DND-41 (cell line): Measurements from ENCODE around the gene PIK3IP1.
"Not testable (repeated sequence)": the region's sequence is repeated elsewhere in the genome, so short reads cannot be mapped to it uniquely, and the experiment has no call there.

ENCODE experiments used
- ATAC-seq: fragments of 200-7000 bp; cut with Tn5 transposase; 3 replicates; pipeline ENCODE4 v1.9.1; 2021; ENCODE audit warnings: low read depth; ENCODE audit not compliant: insufficient read depth
- DNase-seq: peaks from one replicate; pipeline ENCODE4 v3.0.0-alpha.2; 2020
- H2AFZ ChIP-seq: 2 replicates; pipeline ENCODE4 v1.6.0; 2012; ENCODE audit warnings: low read depth, low read length
- H3K27ac ChIP-seq: 2 replicates; pipeline ENCODE4 v1.5.1; 2012; ENCODE audit warnings: low read length, inconsistent platforms
- H3K27me3 ChIP-seq: fragments of 200-600 bp; sonication (generic); 2 replicates; pipeline ENCODE4 v1.6.0; 2012; ENCODE audit warnings: low read length, mild to moderate bottlenecking, inconsistent platforms; ENCODE audit not compliant: insufficient read depth, poor library complexity
- H3K36me3 ChIP-seq: 2 replicates; pipeline ENCODE4 v1.5.1; 2012; ENCODE audit warnings: low read length, inconsistent platforms; ENCODE audit not compliant: insufficient read depth
- H3K4me1 ChIP-seq: 2 replicates; pipeline ENCODE4 v1.5.1; 2012; ENCODE audit warnings: mild to moderate bottlenecking, low read length; ENCODE audit not compliant: insufficient read depth
- H3K4me2 ChIP-seq: 2 replicates; pipeline ENCODE4 v1.6.0; 2012; ENCODE audit warnings: mild to moderate bottlenecking, moderate library complexity, low read length, inconsistent platforms; ENCODE audit not compliant: insufficient read depth
- H3K4me3 ChIP-seq, 2 experiments: fragments of 200-600 bp in 1 of 2; shearing (Covaris generic) in 1 of 2; 2 replicates each; pipeline ENCODE4 v1.5.1; 2012 to 2016; ENCODE audit warnings: inconsistent platforms in 2 of 2, low read length in 2 of 2, mild to moderate bottlenecking in 2 of 2, low read depth in 1 of 2, moderate library complexity in 1 of 2
- H3K79me2 ChIP-seq: 2 replicates; pipeline ENCODE4 v1.6.0; 2012; ENCODE audit warnings: low read length, inconsistent platforms; ENCODE audit not compliant: insufficient read depth
- H3K9ac ChIP-seq: 2 replicates; pipeline ENCODE4 v1.6.0; 2012; ENCODE audit warnings: low read depth, mild to moderate bottlenecking, inconsistent platforms, low read length, moderate library complexity
- H3K9me3 ChIP-seq: 2 replicates; pipeline ENCODE4 v1.5.1; 2012; ENCODE audit warnings: low read length, moderate library complexity, mild to moderate bottlenecking, inconsistent platforms; ENCODE audit not compliant: insufficient read depth, severe bottlenecking
- H4K20me1 ChIP-seq: 2 replicates; pipeline ENCODE4 v1.6.0; 2012; ENCODE audit warnings: low read length; ENCODE audit not compliant: insufficient read depth
- CTCF ChIP-seq: IDR thresholded peaks from 2 replicates; pipeline ENCODE4 v1.5.1; 2012; ENCODE audit warnings: borderline replicate concordance, low read length, moderate library complexity, mild to moderate bottlenecking; ENCODE audit not compliant: poor library complexity, severe bottlenecking; ENCODE audit errors: extremely low read depth
- EZH2 ChIP-seq: IDR thresholded peaks from 3 replicates; pipeline ENCODE4 v1.6.1; 2012; ENCODE audit warnings: borderline replicate concordance, low read depth, mild to moderate bottlenecking, moderate library complexity, low read length, inconsistent platforms; ENCODE audit not compliant: severe bottlenecking

PIK3IP1 gene

GRCh38 chr22:31321421-31321820 lies 29.1 kb upstream of the PIK3IP1 start:
- Histone ChIP-seq H3K9ac (no peak overlapping the region), H3K4me1 (no peaks in the 10 kb centered on the region), H3K9me3 (no peaks in the 10 kb centered on the region), H3K36me3 (peaks cover 30% of the 10 kb centered on the region), H3K4me2 (no peak overlapping the region), H2AFZ (no peak overlapping the region), H3K27ac (no peak overlapping the region), H3K4me3 (no peak overlapping the region), H4K20me1 (peaks cover 4% of the 10 kb centered on the region; the same call in 1 of the 2 replicates), H3K27me3 (no peaks in the 10 kb centered on the region), H3K79me2 (no peaks in the 10 kb centered on the region)
- TF ChIP-seq EZH2 = no peak
- TF ChIP-seq CTCF = no peak
- ATAC-seq (no peak), DNase-seq (no peak)

GRCh38 chr22:31314220-31314619 lies 21.9 kb upstream of the PIK3IP1 start:
- not testable (repeated sequence) for H3K9me3 ChIP-seq, ATAC-seq

GRCh38 chr22:31313366-31314147 lies 21.3 kb upstream of the PIK3IP1 start:
- Histone ChIP-seq H3K9ac (no peak overlapping the region), H3K36me3 (no peaks in the 10 kb centered on the region), H3K27me3 (no peaks in the 10 kb centered on the region), H3K9me3 (no peaks in the 10 kb centered on the region), H3K4me2 (no peak overlapping the region), H2AFZ (peak overlapping the region; percentile 43), H3K4me3 (no peak overlapping the region), H3K27ac (no peak overlapping the region), H3K79me2 (no peaks in the 10 kb centered on the region), H3K4me1 (no peaks in the 10 kb centered on the region), H4K20me1 (no peaks in the 10 kb centered on the region)
- ATAC-seq = peak; percentile 79
- TF ChIP-seq CTCF (peak; percentile 89), EZH2 (no peak)
- DNase-seq = peak; percentile 63

More at GRCh38 chr22:31314220-31314619, 21.9 kb upstream of the PIK3IP1 start:
- not testable (repeated sequence) for H4K20me1 ChIP-seq, DNase-seq, H3K4me2 ChIP-seq, H2AFZ ChIP-seq, H3K79me2 ChIP-seq, H3K27me3 ChIP-seq, H3K4me1 ChIP-seq, H3K4me3 ChIP-seq, H3K9ac ChIP-seq, H3K27ac ChIP-seq, H3K36me3 ChIP-seq

- no peaks in the 10 kb centered on the region for H3K9me3 ChIP-seq
- H3K27ac ChIP-seq = no peak overlapping the region
- H3K4me1 ChIP-seq = no peaks in the 10 kb centered on the region
- H3K9ac ChIP-seq = no peak overlapping the region
- DNase-seq = no peak
- no peaks in the 10 kb centered on the region for H4K20me1 ChIP-seq
- H3K36me3 ChIP-seq = no peaks in the 10 kb centered on the region
- no peak overlapping the region for H3K4me2 ChIP-seq
- TF ChIP-seq CTCF (no peak), EZH2 (no peak)
- ATAC-seq = no peak
- no peaks in the 10 kb centered on the region for H3K79me2 ChIP-seq
- H3K27me3 ChIP-seq = no peaks in the 10 kb centered on the region
- no peak overlapping the region for H2AFZ ChIP-seq
- H3K4me3 ChIP-seq = no peak overlapping the region
Observed at GRCh38 chr22:31308181-31308580, 15.9 kb upstream of the PIK3IP1 start.
